Measurements from ENCODE around the gene VPS39. TPM values are rescaled to one million over a fixed set of nuclear protein-coding genes. Genes with fewer than 3 reads are reported as not detected.
"Not testable (repeated sequence)": the region's sequence is repeated elsewhere in the genome, so short reads cannot be mapped to it uniquely, and the experiment has no call there.

Gene VPS39
- total RNA-seq: 10 to 100 TPM; 56.0 to 56.2 TPM
- long read RNA-seq, full-length matches to known transcripts: 22 of 42 reads
- long read RNA-seq, partial matches to known transcripts: 11 of 42 reads
- long read RNA-seq, other reads (novel, unspliced or antisense): 9 of 42 reads

DNA sequence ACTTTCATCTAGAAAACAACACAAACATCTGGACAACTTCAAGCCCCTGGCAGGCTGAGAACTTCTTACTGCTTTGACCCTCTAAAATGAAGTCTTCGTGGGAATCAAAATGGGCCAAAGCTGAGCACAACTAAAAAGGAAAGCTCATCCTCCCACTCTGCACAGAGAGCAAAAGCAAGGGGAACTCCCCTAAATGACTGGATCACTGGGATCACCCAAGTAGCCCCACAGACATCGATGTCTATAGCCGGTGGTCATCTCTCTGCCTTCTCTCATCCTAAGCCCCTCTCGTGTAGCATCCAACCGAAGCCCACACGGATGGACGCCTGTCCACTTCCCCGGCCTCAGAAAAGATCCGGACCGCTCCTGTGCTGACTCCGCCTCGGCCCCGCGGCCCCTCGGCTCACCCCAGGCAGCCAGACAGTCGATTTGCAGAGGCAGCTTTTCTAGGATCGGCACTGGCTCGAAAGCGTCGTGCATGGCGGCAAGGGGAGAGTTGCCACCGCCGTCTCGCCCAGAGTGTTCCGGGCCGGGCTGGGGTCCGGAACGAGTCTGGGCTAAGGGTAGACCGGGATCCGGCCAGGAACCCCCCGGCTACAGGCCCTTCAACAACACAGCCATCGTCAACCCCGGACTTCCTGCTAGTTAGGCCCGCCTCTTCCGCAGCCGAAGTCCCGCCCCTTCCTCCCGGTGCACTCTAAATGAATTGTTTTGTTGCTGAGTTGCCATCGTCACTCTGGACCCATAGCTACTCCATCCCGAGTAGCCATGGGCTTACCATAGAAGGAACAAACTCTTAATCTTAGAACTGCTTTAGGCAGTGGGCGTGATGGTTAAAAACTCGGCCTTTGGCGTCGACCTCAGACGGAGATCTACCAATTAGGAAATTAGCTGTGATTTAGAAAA is at the start of gene VPS39:
TSS of gene VPS39 (minus strand) at position 631 of the 906 bp plus-strand sequence. CDS start at position 480, 151 bp downstream.
- ATAC-seq: peak; percentile 97
- DNase-seq: peak; percentile 85 to 91
- intact Hi-C loops (cut with DNase I, micrococcal nuclease): no loop called here

- intact Hi-C loops (cut with DNase I, micrococcal nuclease): no loop called here
- no peak for ATAC-seq
- no peak for DNase-seq
Measured at GRCh38 chr15:42253300-42253699, 45.2 kb upstream of the VPS39 start.

- ATAC-seq: no peak
- DNase-seq: no peak
- intact Hi-C loops (cut with DNase I, micrococcal nuclease): no loop called here
Measured at GRCh38 chr15:42240823-42241222, 32.7 kb upstream of the VPS39 start.

DNA sequence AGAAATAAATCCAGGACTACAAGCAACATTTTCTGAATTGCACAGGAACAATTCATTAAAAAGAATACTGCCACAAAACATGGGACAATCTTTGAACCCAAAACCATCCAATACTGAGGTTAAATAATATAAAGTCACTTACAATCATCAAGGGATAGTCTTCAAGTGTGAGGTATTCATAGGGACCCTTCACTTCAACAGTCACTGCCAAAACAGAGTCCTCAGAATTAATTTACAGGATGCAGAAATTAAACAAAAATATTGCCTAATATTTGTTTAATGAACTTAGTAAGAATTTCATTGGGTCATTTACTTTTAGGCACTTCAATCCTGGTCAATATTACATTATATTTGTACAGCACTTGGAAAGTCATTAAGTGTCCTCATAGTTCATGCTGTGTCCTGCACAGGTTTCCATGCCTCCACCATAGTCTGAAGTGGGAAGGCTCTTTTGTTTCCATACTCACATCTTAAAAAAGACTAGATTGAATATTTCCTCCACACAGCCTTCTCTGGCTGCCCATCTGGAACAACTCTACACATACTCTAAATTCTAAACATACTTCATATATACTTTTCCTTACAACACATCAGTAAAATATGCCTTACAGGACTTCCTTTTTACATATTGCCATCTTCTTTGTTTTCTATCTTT is 31.6 kb upstream of the VPS39 start:
- intact Hi-C loops (cut with DNase I, micrococcal nuclease): no loop called here
- ATAC-seq: no peak
- DNase-seq: no peak

GRCh38 chr15:42233107-42233506 is 25.0 kb upstream of the VPS39 start:
- peak; percentile 61 for ATAC-seq
- DNase-seq: no peak
- intact Hi-C loops (cut with DNase I, micrococcal nuclease): no loop called here

DNA sequence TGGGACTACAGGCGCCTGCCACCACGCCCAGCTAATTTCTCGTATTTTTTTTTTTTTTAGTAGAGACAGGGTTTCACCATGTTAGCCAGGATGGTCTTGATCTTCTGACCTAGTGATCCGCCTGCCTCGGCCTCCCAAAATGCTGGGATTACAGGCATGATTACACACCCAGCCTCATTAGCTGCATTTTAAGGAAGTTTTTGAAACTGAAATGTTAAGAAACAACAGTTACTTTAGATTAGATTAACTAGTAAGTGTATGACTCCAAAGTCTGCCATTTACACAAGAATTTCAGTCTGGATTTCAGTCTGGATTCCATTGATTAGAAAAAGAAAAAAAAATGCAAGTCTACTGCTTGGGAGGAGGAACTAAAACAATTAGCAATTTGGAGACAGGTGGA is 24.5 kb upstream of the VPS39 start:
- ATAC-seq (no peak), DNase-seq (no peak)
- intact Hi-C loops (cut with DNase I, micrococcal nuclease): no loop called here

- DNase-seq (no peak), ATAC-seq (no peak)
- intact Hi-C loops (cut with DNase I, micrococcal nuclease): no loop called here
Measured at GRCh38 chr15:42231088-42231487, 23.0 kb upstream of the VPS39 start.

- ATAC-seq; intact Hi-C loops (cut with DNase I, micrococcal nuclease); DNase-seq: not testable (repeated sequence)
Measured at GRCh38 chr15:42228981-42229380, 20.9 kb upstream of the VPS39 start.

- intact Hi-C loops (cut with DNase I, micrococcal nuclease): no loop called here
- ATAC-seq (peak; percentile 87), DNase-seq (no peak)
Measured at GRCh38 chr15:42228036-42228435, 19.9 kb upstream of the VPS39 start.

GRCh38 chr15:42226648-42227047 is 18.5 kb upstream of the VPS39 start:
- no peak for ATAC-seq
- intact Hi-C loops (cut with DNase I, micrococcal nuclease): no loop called here

GRCh38 chr15:42220216-42220615 is 12.1 kb upstream of the VPS39 start:
- intact Hi-C loops (cut with DNase I, micrococcal nuclease): no loop called here
- no peak for ATAC-seq

More at GRCh38 chr15:42226648-42227047, 18.5 kb upstream of the VPS39 start:
- DNase-seq: no peak

GRCh38 chr15:42218953-42219592 is 11.0 kb upstream of the VPS39 start:
- ATAC-seq: no peak

More at GRCh38 chr15:42220216-42220615, 12.1 kb upstream of the VPS39 start:
- DNase-seq: no peak

DNA sequence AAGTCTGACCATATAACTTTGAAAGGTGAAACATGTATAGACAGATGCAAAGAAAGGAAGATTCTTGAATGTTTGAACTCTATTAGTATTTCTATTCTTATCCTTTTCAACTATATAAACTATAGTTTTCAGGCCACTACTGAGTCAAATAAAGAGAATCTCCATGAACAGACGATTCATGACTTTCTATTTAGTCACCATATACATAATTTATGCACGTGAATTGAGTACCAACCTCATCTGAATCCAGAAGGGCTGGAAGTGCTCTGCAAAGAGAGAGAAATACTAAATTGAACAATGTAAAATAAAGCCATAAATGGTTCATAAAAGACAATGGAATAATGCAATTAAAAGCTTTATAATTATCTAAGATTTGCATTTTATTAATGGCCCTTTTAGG is 9.5 kb upstream of the VPS39 start:
- ATAC-seq (no peak), DNase-seq (no peak)
- intact Hi-C loops (cut with DNase I, micrococcal nuclease): no loop called here

More at GRCh38 chr15:42218953-42219592, 11.0 kb upstream of the VPS39 start:
- no peak for DNase-seq
- intact Hi-C loops (cut with DNase I, micrococcal nuclease): no loop called here

DNA sequence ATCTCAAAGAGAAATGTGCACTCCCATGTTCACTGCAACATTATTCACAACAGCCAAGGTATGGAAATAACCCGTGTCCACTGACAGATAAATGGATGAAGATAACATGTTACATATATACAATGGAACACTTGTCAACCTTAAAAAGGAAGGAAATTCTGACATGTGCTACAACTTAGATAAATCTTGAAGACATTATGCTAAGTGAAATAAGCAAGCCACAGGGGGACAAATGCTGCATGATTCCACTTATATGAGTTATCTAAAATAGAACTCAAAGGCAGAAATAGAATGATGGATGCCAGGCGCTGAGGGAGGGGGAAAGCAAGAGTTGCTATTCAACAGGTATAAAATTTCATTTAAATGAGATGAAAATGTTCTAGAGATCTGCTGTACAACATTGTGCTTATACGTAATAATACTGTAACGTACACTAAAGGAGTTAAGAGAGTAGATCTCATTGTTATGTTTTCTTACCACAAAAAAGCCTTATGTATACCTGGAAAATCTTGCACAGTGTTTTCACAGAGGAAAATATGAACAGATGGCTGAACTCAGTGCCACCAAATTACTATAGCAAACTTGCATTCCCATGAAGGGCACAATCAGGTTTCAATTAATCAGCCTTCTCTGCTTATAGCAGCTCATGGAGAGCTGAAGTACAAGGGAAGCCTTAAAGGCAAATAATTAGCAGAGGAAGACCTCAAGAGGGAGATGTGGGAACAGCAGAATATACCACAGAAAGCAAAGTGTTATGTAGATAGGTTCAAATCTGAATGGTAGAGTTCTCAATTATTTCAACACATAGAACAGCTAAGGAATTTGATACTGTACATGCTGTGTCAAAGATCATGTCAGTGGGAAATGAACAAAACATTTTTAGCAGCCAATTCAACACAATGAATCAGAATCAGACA is 8.1 kb upstream of the VPS39 start:
- no peak for DNase-seq
- no peak for ATAC-seq
- intact Hi-C loops (cut with DNase I, micrococcal nuclease): no loop called here

DNA sequence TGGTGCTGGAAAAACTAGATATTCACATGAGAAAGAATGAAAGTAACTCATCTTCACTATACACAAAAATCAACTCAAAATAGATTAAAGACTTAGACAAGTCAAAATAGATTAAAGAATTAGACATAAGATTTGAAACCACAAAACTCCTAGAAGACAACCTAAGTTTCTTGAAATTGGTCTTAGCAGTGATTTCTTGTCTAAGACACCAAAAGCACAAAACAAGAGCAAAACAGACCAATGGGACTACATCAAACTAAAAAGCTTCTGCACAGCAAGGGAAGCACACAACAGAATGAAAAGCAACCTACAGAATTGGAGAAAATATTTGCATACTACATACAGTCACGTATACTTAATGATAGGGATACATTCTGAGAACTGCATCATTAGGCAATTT is 6.5 kb upstream of the VPS39 start:
- ATAC-seq (no peak), DNase-seq (no peak)
- intact Hi-C loops (cut with DNase I, micrococcal nuclease): no loop called here

DNA sequence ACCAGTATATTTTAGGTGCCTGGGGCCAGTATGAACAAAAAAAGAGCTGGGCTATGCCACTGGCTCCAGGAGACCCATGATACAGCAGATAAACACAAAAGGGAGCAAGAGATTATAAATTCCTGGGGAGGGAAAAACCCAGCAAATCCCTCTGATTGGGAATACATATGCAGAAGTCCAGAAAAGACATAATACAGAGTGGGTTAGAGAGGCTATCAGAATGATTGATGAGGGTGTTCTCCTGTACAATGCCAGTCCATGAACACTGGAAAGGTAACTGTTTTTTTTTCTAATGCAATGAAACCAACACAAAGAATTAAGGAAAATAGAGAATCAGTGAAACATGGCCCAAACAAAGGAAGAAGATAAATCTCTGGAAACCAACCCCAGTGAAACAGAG is 5.4 kb upstream of the VPS39 start:
- no peak for ATAC-seq
- intact Hi-C loops (cut with DNase I, micrococcal nuclease): no loop called here

DNA sequence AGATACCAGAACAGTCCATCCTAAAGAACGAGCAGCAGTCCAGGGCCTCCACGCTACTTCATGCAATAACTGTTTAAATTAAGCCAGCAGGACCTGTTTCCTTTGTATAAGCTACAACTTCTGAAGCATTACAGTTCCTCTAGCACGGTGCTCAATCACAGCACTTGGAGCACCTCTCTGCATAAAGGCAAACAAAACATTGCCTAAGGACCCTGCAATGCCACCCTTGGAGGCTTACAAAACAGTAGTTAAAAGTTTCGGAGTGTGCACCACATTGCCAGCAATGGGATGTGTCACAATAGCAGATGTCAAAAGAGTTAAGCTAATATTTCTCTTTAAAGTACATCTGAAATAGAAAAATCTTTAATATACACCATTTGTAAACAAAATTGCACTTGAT is 2.6 kb upstream of the VPS39 start:
- intact Hi-C loops (cut with DNase I, micrococcal nuclease): no loop called here
- no peak for ATAC-seq
- no peak for DNase-seq

More for the DNA sequence above, 5.4 kb upstream of the VPS39 start:
- DNase-seq: no peak

GRCh38 chr15:42206406-42206805 is 1.7 kb downstream of the VPS39 start:
- ATAC-seq: no peak
- DNase-seq: no peak
- intact Hi-C loops (cut with DNase I, micrococcal nuclease): no loop called here
